SU-DHL-6 (cell line): ENCODE measurements around the gene MCHR1.
A peak's percentile ranks its signal among the peaks of the same experiment; 100 is the strongest.

Experiments used
- H2AFZ ChIP-seq: fragments of 200-600 bp; sonication (generic); 2 replicates; pipeline ENCODE4 v1.6.1; 2014; ENCODE audit warnings: low read depth, mild to moderate bottlenecking, moderate library complexity, mixed read lengths, antibody characterized with exemption, low read length; ENCODE audit not compliant: severe bottlenecking
- H3F3A ChIP-seq: fragments of 200-600 bp; shearing (Covaris generic); 2 replicates; pipeline ENCODE4 v1.6.0; 2016; ENCODE audit warnings: antibody characterized with exemption, mild to moderate bottlenecking; ENCODE audit not compliant: insufficient read depth
- H3K27ac ChIP-seq: fragments of 200-600 bp; sonication (generic); 2 replicates; pipeline ENCODE4 v1.5.1; 2016; ENCODE audit warnings: low read depth, mild to moderate bottlenecking, low read length, moderate library complexity, mixed read lengths
- H3K27me3 ChIP-seq: fragments of 200-600 bp; sonication (generic), shearing (Covaris generic); 2 replicates; pipeline ENCODE4 v1.6.0; 2014; ENCODE audit warnings: mild to moderate bottlenecking, low read length
- H3K36me3 ChIP-seq: fragments of 200-600 bp; sonication (generic); 2 replicates; pipeline ENCODE4 v1.6.1; 2014; ENCODE audit warnings: mild to moderate bottlenecking, low read length, mixed read lengths
- H3K4me2 ChIP-seq: fragments of 300-600, 200-600 bp; shearing (Covaris generic), sonication (generic); 2 replicates; pipeline ENCODE4 v1.6.0; 2014; ENCODE audit warnings: low read length, low read depth, mild to moderate bottlenecking; ENCODE audit not compliant: poor library complexity, severe bottlenecking
- H3K4me3 ChIP-seq: fragments of 200-600 bp; sonication (generic); 2 replicates; pipeline ENCODE4 v1.5.1; 2014; ENCODE audit warnings: antibody characterized with exemption, low read length, mild to moderate bottlenecking, mixed read lengths; ENCODE audit not compliant: insufficient read depth, poor library complexity, severe bottlenecking
- H3K79me2 ChIP-seq: fragments of 200-600 bp; sonication (generic); 2 replicates; pipeline ENCODE4 v1.6.1; 2014; ENCODE audit warnings: mild to moderate bottlenecking, low read length, moderate library complexity; ENCODE audit not compliant: insufficient read depth
- H3K9ac ChIP-seq: fragments of 200-600 bp; sonication (generic); 2 replicates; pipeline ENCODE4 v1.7.0; 2014; ENCODE audit warnings: mild to moderate bottlenecking, low read length
- H3K9me2 ChIP-seq: fragments of 200-600 bp; sonication (generic); replicated peaks from 2 replicates; pipeline ENCODE4 v1.6.1; 2014; ENCODE audit warnings: low read length; ENCODE audit not compliant: insufficient read depth
- H3K9me3 ChIP-seq: fragments of 200-600 bp; sonication (generic); 2 replicates; pipeline ENCODE4 v1.6.1; 2014; ENCODE audit warnings: low read length, mixed read lengths; ENCODE audit not compliant: insufficient read depth
- H4K20me1 ChIP-seq: fragments of 200-600 bp; sonication (generic); 2 replicates; pipeline ENCODE4 v1.6.1; 2014; ENCODE audit warnings: low read depth, mild to moderate bottlenecking, antibody characterized with exemption, low read length, moderate library complexity, mixed read lengths
- EZH2phosphoT487 ChIP-seq: fragments of 200-600 bp; sonication (generic), shearing (Covaris generic); conservative IDR thresholded peaks from 2 replicates; pipeline ENCODE4 v1.6.1; 2018; ENCODE audit warnings: mild to moderate bottlenecking, antibody characterized with exemption, low read length, moderate library complexity, mixed read lengths
- TF ChIP-seq, protein P1 (sequence below): fragments of 200-600 bp; sonication (generic); IDR thresholded peaks from one replicate; pipeline ENCODE4 v1.5.1; 2017; ENCODE audit warnings: antibody characterized with exemption, mild to moderate bottlenecking, low read length, moderate library complexity; ENCODE audit not compliant: insufficient read depth, poor library complexity, severe bottlenecking

Gene MCHR1

GRCh38 chr22:40634119-40634903 lies 45.0 kb upstream of the MCHR1 start:
- TF ChIP-seq, protein P1, sequence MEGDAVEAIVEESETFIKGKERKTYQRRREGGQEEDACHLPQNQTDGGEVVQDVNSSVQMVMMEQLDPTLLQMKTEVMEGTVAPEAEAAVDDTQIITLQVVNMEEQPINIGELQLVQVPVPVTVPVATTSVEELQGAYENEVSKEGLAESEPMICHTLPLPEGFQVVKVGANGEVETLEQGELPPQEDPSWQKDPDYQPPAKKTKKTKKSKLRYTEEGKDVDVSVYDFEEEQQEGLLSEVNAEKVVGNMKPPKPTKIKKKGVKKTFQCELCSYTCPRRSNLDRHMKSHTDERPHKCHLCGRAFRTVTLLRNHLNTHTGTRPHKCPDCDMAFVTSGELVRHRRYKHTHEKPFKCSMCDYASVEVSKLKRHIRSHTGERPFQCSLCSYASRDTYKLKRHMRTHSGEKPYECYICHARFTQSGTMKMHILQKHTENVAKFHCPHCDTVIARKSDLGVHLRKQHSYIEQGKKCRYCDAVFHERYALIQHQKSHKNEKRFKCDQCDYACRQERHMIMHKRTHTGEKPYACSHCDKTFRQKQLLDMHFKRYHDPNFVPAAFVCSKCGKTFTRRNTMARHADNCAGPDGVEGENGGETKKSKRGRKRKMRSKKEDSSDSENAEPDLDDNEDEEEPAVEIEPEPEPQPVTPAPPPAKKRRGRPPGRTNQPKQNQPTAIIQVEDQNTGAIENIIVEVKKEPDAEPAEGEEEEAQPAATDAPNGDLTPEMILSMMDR: no peak
- TF ChIP-seq EZH2phosphoT487: no peak
- H2AFZ ChIP-seq: no peak overlapping the region
- 0 out of 2 replicates have a peak, but pooled peaks cover 3% of the 10 kb centered on the region for H3F3A ChIP-seq
- H3K9me3 ChIP-seq: no peaks in the 10 kb centered on the region
- H4K20me1 ChIP-seq: peaks cover 30% of the 10 kb centered on the region; the same call in 1 of the 2 replicates
- H3K27me3 ChIP-seq: no peaks in the 10 kb centered on the region
- H3K79me2 ChIP-seq: peaks cover 71% of the 10 kb centered on the region
- peak overlapping the region; percentile 74 for H3K4me2 ChIP-seq
- peak overlapping the region; percentile 64 for H3K4me3 ChIP-seq
- no peak overlapping the region for H3K27ac ChIP-seq
- no peaks in the 10 kb centered on the region for H3K36me3 ChIP-seq
- peak overlapping the region; percentile 75 for H3K9ac ChIP-seq
- no peaks in the 10 kb centered on the region for H3K9me2 ChIP-seq

- H3K9ac ChIP-seq: peak overlapping the region; percentile 75
- no peak overlapping the region for H3K27ac ChIP-seq
These were observed 44.0 kb upstream of the MCHR1 start for GRCh38 chr22:40635043-40635939.

GRCh38 chr22:40635940-40636379 lies 43.3 kb upstream of the MCHR1 start:
- H3K9me2 ChIP-seq: no peaks in the 10 kb centered on the region
- H3K9ac ChIP-seq: peak overlapping the region; percentile 75
- 0 out of 2 replicates have a peak, but pooled peaks cover 3% of the 10 kb centered on the region for H3F3A ChIP-seq
- H3K27me3 ChIP-seq: no peaks in the 10 kb centered on the region
- H3K79me2 ChIP-seq: peaks cover 55% of the 10 kb centered on the region
- no peak overlapping the region for H2AFZ ChIP-seq
- peak overlapping the region; percentile 64 for H3K4me3 ChIP-seq
- TF ChIP-seq, protein P1: no peak
- no peak for TF ChIP-seq EZH2phosphoT487
- peak overlapping the region; percentile 74 for H3K4me2 ChIP-seq
- H3K9me3 ChIP-seq: no peaks in the 10 kb centered on the region
- H3K36me3 ChIP-seq: no peaks in the 10 kb centered on the region
- H4K20me1 ChIP-seq: peaks cover 30% of the 10 kb centered on the region; the same call in 1 of the 2 replicates
- peak overlapping the region; percentile 46 for H3K27ac ChIP-seq

More at GRCh38 chr22:40635043-40635939, 44.0 kb upstream of the MCHR1 start:
- Histone ChIP-seq H3K27me3 (no peaks in the 10 kb centered on the region), H3K4me2 (peak overlapping the region; percentile 74), H3K9me2 (no peaks in the 10 kb centered on the region), H3K36me3 (no peaks in the 10 kb centered on the region), H3K4me3 (peak overlapping the region; percentile 64), H4K20me1 (peaks cover 30% of the 10 kb centered on the region; the same call in 1 of the 2 replicates), H3K79me2 (peaks cover 61% of the 10 kb centered on the region), H3F3A (0 out of 2 replicates have a peak, but pooled peaks cover 3% of the 10 kb centered on the region), H3K9me3 (no peaks in the 10 kb centered on the region), H2AFZ (no peak overlapping the region)
- TF ChIP-seq, protein P1: no peak
- no peak for TF ChIP-seq EZH2phosphoT487
